ENCODE data around the gene C12orf75.
A peak's percentile ranks its signal among the peaks of the same experiment; 100 is the strongest.
"Not testable (repeated sequence)": the region's sequence is repeated elsewhere in the genome, so short reads cannot be mapped to it uniquely, and the experiment has no call there.

C12orf75 gene

GRCh38 chr12:105330283-105330930 is at the start of gene C12orf75:
C12orf75 (plus strand) TSS chr12:105330691; CDS start chr12:105330892, 201 bp downstream.
- peak; percentile 74 to 82 (median 76) for DNase-seq (ENCODE audit: low read depth in 2 of 3, low spot score in 1 of 3)

- DNase-seq (ENCODE audit: low read depth in 2 of 3, low spot score in 1 of 3), result no peak
Measured at GRCh38 chr12:105280966-105281693, 49.4 kb upstream of the C12orf75 start.

GRCh38 chr12:105281694-105282049 is 48.8 kb upstream of the C12orf75 start:
- DNase-seq (ENCODE audit: low read depth in 2 of 3, low spot score in 1 of 3), result no peak

GRCh38 chr12:105285378-105285777 is 45.1 kb upstream of the C12orf75 start:
- no peak for DNase-seq (ENCODE audit: low read depth in 2 of 3, low spot score in 1 of 3)

DNA sequence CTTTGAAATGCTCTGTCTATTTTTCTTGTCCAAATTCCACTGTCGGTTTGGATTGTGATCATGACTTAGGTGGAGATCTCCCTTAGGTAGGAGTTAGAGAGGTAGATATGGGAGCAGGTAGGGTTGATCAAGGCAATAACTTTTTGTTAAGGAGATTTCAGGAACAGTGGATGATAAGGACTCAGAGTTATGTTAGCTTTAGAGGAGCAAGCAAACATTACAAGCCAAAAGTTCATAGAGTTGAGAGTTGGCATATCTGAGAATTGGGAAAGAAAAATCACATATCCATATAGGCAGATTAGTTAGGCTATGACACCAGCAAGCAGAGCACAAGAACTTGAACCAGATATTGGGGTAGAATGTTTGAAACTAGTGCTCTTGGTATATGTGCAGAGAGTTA is 43.1 kb upstream of the C12orf75 start:
- DNase-seq (ENCODE audit: low read depth in 2 of 3, low spot score in 1 of 3), result no peak

GRCh38 chr12:105288311-105288996 is 42.0 kb upstream of the C12orf75 start:
- no peak for DNase-seq (ENCODE audit: low read depth in 2 of 3, low spot score in 1 of 3)

DNA sequence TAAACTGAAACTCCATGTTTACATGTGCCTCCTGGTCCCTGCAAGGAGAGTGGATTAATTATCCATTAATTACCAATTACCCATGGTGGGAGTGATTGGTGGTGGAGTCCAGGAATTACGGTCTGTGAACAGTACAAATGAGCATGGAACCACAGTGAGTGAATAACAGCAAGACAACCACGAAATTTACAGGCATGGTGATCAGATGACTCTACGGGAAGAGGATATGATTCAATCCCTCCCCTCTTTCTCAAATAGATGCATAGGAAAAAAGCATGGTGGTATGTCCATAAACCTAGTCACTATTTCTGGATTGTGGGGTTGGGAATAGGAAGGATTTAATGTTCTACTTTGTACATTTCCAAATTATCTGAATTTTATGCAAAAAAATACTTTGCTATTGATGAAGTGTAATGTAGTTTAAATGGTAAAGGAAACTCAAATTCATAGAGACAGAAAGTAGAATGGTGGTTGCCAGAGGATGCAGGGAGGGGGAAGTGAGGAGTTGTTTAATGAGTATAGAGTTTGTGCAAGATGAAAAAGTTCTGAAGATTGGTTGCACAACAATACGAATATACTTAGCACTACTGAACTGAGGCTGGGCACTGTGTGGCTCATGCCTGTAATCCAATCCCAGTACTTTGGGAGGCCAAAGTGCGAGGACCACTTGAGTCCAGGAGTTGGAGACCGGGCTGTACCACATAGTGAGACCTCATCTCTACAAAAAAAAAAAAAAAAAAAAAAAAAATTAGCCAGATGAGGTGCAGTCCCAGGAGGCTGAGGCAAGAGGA is 41.2 kb upstream of the C12orf75 start:
- DNase-seq (ENCODE audit: low read depth in 2 of 3, low spot score in 1 of 3), result no peak

DNA sequence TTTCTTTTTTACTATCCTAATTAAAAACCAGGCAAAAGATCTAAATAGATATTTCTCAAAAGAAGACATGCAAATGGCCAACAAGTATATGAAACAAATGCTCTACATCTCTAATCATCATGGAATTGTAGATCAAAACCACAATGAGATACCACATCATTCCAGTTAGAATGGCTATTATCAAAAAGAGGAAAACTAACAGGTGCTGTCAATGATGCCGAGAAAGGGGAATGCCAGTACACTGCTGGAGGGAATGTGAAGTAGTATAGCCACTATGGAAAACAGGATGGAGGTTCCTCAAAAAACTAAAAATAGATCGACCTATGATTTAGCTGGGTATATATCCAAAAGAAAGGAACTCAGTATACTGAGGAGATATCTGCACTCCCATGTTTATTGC is 39.0 kb upstream of the C12orf75 start:
- DNase-seq (ENCODE audit: low read depth in 2 of 3, low spot score in 1 of 3), result no peak

GRCh38 chr12:105292705-105293104 is 37.8 kb upstream of the C12orf75 start:
- no peak for DNase-seq (ENCODE audit: low read depth in 2 of 3, low spot score in 1 of 3)

- DNase-seq (ENCODE audit: low read depth in 2 of 3, low spot score in 1 of 3), result no peak
Measured at GRCh38 chr12:105293187-105293586, 37.3 kb upstream of the C12orf75 start.

- DNase-seq (ENCODE audit: low read depth in 2 of 3, low spot score in 1 of 3), result no peak
Measured at GRCh38 chr12:105294161-105294560, 36.3 kb upstream of the C12orf75 start.

- DNase-seq (ENCODE audit: low read depth in 2 of 3, low spot score in 1 of 3), result no peak
Measured at GRCh38 chr12:105294886-105295479, 35.5 kb upstream of the C12orf75 start.

- no peak for DNase-seq (ENCODE audit: low read depth in 2 of 3, low spot score in 1 of 3)
Measured at GRCh38 chr12:105296116-105297089, 34.1 kb upstream of the C12orf75 start.

GRCh38 chr12:105300883-105301282 is 29.6 kb upstream of the C12orf75 start:
- DNase-seq (ENCODE audit: low read depth in 2 of 3, low spot score in 1 of 3), result no peak

- no peak for DNase-seq (ENCODE audit: low read depth in 2 of 3, low spot score in 1 of 3)
Measured at GRCh38 chr12:105301696-105302095, 28.8 kb upstream of the C12orf75 start.

- DNase-seq (ENCODE audit: low read depth in 2 of 3, low spot score in 1 of 3), result not testable (repeated sequence)
Measured at GRCh38 chr12:105302986-105303385, 27.5 kb upstream of the C12orf75 start.

DNA sequence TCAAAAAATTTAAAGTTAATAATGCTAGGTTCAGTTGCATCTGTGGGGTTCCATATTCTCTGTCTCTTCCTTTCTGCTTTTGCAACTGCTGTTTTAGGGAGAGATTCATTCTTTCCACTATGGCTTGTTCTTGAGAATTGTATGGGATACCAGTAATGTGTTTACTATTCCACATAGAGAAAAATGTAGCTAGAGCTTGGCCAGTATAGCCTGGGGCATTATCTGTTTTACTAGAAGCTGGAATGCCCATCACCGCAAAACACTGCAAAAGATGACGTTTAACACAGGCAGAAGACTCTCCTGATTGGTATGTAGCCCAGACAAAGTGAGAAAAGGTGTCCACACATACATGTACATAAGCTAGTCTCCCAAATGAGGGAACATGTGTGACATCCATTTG is 25.9 kb upstream of the C12orf75 start:
- not testable (repeated sequence) for DNase-seq (ENCODE audit: low read depth in 2 of 3, low spot score in 1 of 3)

DNA sequence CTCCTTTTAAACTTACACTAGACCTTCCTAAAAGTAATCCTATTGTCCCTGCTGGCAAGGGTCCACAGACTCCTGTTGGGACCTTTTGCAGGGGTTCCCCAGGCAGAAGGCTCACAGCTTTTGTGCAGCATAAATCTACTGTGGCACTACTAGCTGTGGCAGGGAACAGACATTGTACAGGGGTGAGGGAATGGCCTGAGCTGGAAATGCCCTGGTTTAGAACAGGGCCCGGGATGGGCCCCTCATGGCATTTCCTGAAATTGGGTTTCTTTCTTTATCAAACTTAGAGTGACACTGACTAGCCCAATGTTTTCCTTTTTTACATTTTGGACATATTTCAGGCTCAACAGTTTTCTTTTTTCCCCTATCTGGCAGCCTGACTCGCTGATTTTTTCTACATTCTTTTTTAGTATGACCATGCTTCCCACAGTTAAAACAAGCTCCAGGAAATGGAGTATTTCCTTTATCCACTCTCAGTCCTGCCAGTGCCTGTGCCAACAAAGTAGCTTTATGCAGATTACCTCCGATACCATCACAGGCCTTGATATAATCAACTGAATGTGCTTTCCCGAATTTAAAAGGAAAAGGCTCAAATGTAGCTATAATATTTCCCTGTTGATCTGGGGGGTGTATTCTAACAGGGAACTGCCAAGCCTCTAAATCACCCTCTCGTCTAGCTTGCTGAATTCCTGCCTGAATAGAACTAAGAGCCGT is 22.7 kb upstream of the C12orf75 start:
- DNase-seq (ENCODE audit: low read depth in 2 of 3, low spot score in 1 of 3), result not testable (repeated sequence)

- DNase-seq (ENCODE audit: low read depth in 2 of 3, low spot score in 1 of 3), result not testable (repeated sequence)
Measured at GRCh38 chr12:105308839-105309238, 21.7 kb upstream of the C12orf75 start.
